Progenitor cell of endocrine pancreas (in vitro differentiated cells): ENCODE results near the gene SOS2. TPM values are rescaled to one million over a fixed set of nuclear protein-coding genes. Genes with fewer than 3 reads are reported as not detected.
A peak's percentile ranks its signal among the peaks of the same experiment; 100 is the strongest.

Experiments
- DNase-seq: peaks from one replicate; pipeline ENCODE4 v3.0.0; 2021; ENCODE audit warnings: low spot score; ENCODE audit not compliant: unreplicated experiment
- H3K27ac Mint-ChIP-seq: 2 replicates; pipeline ENCODE4 v1.8.0; 2021; ENCODE audit warnings: mild to moderate bottlenecking, moderate library complexity, mixed read lengths
- H3K27me3 Mint-ChIP-seq: 2 replicates; pipeline ENCODE4 v1.8.0; 2021; ENCODE audit warnings: mixed read lengths
- H3K36me3 Mint-ChIP-seq: 2 replicates; pipeline ENCODE4 v1.8.0; 2022; ENCODE audit warnings: mixed read lengths; ENCODE audit not compliant: insufficient read depth
- H3K4me1 Mint-ChIP-seq: 2 replicates; pipeline ENCODE4 v1.8.0; 2021; ENCODE audit warnings: low read depth, mixed read lengths
- H3K4me3 Mint-ChIP-seq: 2 replicates; pipeline ENCODE4 v1.8.0; 2021; ENCODE audit warnings: low read depth, mild to moderate bottlenecking, moderate library complexity, mixed read lengths
- H3K9me3 Mint-ChIP-seq: 2 replicates; pipeline ENCODE4 v1.8.0; 2021; ENCODE audit warnings: low read depth, mixed read lengths
- CTCF ChIP-seq: fragments of 200-600 bp; sonication (generic); IDR thresholded peaks from one replicate; pipeline ENCODE4 v1.5.0; 2021; ENCODE audit warnings: antibody characterized with exemption, mild to moderate bottlenecking; ENCODE audit not compliant: unreplicated experiment
- long read RNA-seq: library from polyadenylated mRNA; unstranded; transcript quantifications from one replicate; pipeline ENCODE4 v2.0.0, GENCODE V29; 2020
- total RNA-seq: library from RNA; stranded (reverse); gene quantifications from 2 replicates; pipeline ENCODE4 v1.2.1, GENCODE V29; 2021

SOS2 gene
- 34.2 and 35.7 TPM in 2 replicates for total RNA-seq
- long read RNA-seq, partial matches to known transcripts = 6 of 15 reads
- long read RNA-seq, other reads (novel, unspliced or antisense) = 9 of 15 reads

DNA sequence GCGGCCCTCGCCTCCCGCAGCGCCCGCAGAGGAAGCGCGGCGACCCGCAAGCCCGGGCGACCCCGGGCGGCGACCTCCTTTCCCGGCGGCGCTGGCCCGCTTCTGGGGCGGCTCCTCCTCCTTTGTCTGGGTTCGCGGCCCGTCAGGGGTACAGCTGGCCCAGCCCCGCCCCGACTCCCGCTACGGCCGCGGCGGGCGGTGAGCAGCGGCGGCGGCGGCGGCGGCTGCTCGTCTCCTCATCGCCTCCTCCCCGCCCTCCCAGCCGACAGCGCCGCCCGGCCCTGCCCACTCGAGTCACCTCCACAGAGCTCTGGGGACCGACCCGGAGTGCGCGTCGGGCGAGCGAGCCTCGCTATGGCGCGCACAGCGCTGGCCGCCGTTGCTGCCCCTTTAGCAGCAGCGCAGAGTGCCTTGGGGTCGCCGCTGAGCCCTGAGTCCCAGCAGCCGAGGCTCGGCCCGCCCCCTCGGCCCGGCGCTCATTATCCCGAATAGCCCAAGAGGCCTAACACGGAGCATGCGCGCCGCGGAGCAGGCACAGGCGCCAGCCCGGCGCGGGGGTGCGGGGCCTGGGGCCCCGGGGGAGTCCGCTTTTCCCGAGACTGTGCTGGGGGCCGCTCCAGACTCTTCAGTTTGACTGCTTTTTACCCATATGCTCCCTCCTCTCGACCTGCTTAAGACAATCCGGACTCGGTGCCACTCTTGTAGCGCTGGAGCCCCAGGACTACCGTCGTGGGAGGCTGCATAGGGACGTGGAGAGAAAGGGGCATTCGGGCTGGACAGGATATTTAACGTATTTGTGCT, at the start of gene SOS2:
Gene SOS2 (minus strand): TSS at position 104 of the 801 bp plus-strand sequence. CDS start 295 bp downstream, outside the sequence.
- peaks cover 7% of the 10 kb centered on the region for H3K36me3 Mint-ChIP-seq
- peaks cover 21% of the 10 kb centered on the region for H3K4me1 Mint-ChIP-seq
- no peaks in the 10 kb centered on the region for H3K27me3 Mint-ChIP-seq
- no peak for TF ChIP-seq CTCF
- peak within 1 kb of the TSS; percentile 89 for H3K4me3 Mint-ChIP-seq
- peak within 1 kb of the TSS; percentile 95 for H3K27ac Mint-ChIP-seq
- peaks cover 5% of the 10 kb centered on the region for H3K9me3 Mint-ChIP-seq
- DNase-seq = peak; percentile 86

DNA sequence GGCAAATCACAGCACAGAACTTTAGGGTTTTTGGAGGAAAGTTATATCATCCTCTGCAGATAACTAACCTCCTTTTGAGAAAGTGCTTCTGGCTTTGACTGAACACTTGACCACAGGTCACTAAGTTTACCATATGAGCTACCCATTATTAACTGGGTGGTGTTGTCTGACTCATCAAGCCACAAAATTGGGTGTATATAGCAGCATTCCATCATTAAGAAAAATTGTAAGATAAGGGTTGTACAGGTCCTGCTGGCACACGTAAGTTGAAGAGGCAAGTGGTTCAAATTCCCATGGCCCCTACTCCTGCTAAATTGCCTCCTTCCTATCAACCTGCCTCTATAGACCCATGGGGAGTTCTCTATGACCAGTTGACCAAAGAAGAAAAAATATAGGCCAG, 41.1 kb upstream of the SOS2 start:
- Mint-ChIP-seq H3K27ac (no peak overlapping the region), H3K4me3 (no peak overlapping the region), H3K9me3 (no peaks in the 10 kb centered on the region), H3K4me1 (no peaks in the 10 kb centered on the region), H3K27me3 (no peaks in the 10 kb centered on the region), H3K36me3 (peaks cover 10% of the 10 kb centered on the region)
- TF ChIP-seq CTCF = no peak
- no peak for DNase-seq

GRCh38 chr14:50270932-50271331, 39.6 kb upstream of the SOS2 start:
- H3K36me3 Mint-ChIP-seq = peaks cover 10% of the 10 kb centered on the region
- H3K9me3 Mint-ChIP-seq = no peaks in the 10 kb centered on the region
- DNase-seq = no peak
- no peaks in the 10 kb centered on the region for H3K27me3 Mint-ChIP-seq
- no peak for TF ChIP-seq CTCF
- no peak overlapping the region for H3K27ac Mint-ChIP-seq
- no peak overlapping the region for H3K4me3 Mint-ChIP-seq
- no peaks in the 10 kb centered on the region for H3K4me1 Mint-ChIP-seq

- TF ChIP-seq CTCF = no peak
- H3K27me3 Mint-ChIP-seq = no peaks in the 10 kb centered on the region
- H3K4me3 Mint-ChIP-seq = no peak overlapping the region
- H3K36me3 Mint-ChIP-seq = peaks cover 8% of the 10 kb centered on the region
- no peaks in the 10 kb centered on the region for H3K4me1 Mint-ChIP-seq
- no peaks in the 10 kb centered on the region for H3K9me3 Mint-ChIP-seq
- H3K27ac Mint-ChIP-seq = no peak overlapping the region
- no peak for DNase-seq
These were observed 33.7 kb upstream of the SOS2 start for GRCh38 chr14:50265029-50265428.

GRCh38 chr14:50263321-50263720, 31.9 kb upstream of the SOS2 start:
- Mint-ChIP-seq H3K27me3 (no peaks in the 10 kb centered on the region), H3K4me1 (no peaks in the 10 kb centered on the region), H3K27ac (no peak overlapping the region), H3K4me3 (no peak overlapping the region), H3K36me3 (peaks cover 6% of the 10 kb centered on the region), H3K9me3 (no peaks in the 10 kb centered on the region)
- no peak for DNase-seq
- no peak for TF ChIP-seq CTCF
